Measurements from ENCODE around the gene ANG.
"Not testable (repeated sequence)": the region's sequence is repeated elsewhere in the genome, so short reads cannot be mapped to it uniquely, and the experiment has no call there.

The ANG gene

DNA sequence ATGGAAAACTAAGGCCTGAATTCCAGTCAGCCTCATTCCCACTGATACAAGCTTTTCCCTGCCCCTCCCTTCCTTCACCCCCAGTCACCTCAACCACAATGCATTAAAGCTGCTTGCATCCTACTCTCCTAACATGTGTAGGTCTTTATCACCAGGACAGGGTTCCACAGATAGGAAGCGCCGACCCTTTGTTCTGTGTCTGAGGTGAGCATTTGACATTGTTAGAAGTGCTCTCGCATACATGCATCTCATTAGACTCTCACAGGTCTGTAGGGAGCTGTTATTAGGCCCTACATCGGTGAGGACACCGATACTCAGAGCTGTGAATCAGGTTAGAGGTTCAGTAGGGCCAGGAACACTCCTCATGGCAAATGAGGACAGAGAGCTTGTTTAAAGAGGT, 43.9 kb downstream of the ANG start:
- FAIRE-seq (no peak), DNase-seq (ENCODE audit: insufficient read length, low spot score) (no peak)
- TF ChIP-seq, protein P1, sequence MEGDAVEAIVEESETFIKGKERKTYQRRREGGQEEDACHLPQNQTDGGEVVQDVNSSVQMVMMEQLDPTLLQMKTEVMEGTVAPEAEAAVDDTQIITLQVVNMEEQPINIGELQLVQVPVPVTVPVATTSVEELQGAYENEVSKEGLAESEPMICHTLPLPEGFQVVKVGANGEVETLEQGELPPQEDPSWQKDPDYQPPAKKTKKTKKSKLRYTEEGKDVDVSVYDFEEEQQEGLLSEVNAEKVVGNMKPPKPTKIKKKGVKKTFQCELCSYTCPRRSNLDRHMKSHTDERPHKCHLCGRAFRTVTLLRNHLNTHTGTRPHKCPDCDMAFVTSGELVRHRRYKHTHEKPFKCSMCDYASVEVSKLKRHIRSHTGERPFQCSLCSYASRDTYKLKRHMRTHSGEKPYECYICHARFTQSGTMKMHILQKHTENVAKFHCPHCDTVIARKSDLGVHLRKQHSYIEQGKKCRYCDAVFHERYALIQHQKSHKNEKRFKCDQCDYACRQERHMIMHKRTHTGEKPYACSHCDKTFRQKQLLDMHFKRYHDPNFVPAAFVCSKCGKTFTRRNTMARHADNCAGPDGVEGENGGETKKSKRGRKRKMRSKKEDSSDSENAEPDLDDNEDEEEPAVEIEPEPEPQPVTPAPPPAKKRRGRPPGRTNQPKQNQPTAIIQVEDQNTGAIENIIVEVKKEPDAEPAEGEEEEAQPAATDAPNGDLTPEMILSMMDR (IDR thresholded peaks at IDR 0.05; ENCODE audit: insufficient read depth, missing control alignments), result no peak

DNA sequence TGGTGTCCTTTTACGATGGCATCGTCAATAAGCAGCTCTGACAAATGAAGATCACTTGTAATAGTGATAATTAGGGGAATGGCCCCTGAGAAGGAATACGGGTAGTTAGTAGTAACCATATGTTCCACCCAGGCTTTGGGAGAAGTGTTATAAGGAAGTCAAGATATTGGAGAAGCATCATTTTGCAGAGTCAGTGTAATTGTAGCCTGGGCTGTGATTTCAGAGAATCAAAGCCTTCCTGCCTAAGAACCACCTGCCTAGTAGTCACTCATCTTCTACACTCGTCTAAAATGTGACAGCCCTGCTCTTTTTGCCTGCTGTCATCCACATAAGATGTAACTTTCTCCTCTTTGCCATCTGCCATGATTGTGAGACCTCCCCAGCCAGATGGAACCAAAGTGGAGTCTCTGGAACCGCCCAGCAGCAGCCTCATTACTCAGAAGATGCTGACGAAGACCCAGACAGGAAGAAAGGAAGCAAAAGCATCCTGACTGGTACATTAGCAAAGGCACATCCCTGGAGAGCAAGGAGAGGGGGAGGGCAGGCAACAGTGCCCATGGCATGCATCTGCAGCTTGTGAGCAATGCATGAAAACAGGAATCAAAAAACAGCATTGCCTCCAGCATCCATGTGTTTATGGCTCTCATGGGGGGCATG, 44.5 kb downstream of the ANG start:
- no peak for FAIRE-seq
- DNase-seq (ENCODE audit: insufficient read length, low spot score), result no peak
- TF ChIP-seq, protein P1 (IDR thresholded peaks at IDR 0.05; ENCODE audit: insufficient read depth, missing control alignments), result no peak

DNA sequence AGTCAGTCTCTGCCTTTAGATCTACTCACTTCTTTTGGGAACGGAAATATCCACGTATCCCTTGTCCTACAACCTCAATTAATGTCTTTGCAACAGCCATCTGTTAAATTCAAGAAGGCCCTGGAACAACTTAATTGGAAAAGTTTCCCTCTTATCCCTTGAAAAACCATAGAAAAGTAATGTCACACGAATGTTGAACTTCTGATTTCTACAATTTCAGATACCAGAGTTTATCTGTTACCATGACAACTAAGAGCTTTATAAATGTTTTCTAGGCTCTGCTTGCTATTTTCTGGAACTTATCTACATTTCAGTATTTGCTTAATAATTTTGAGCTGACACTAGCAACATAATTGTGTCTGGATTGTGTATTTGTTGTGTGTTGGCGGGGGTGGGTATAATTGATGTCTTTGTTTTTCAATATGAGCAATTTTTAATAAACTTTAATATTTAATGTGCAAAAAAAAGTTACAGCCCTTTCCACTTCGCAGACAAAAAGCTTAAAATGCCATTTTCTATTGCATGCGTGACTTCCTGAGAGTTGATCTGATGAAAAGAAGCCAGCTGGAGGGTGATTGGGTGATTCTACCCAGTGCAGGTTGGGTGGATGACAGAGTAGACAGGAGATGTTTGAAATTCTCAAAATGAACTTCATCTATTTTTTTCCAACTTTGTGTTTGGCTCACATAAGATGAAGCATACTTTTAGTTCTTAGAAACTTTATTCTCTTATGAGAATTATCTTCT, 45.3 kb downstream of the ANG start:
- DNase-seq (ENCODE audit: insufficient read length, low spot score), result no peak
- TF ChIP-seq, protein P1 (IDR thresholded peaks at IDR 0.05; ENCODE audit: insufficient read depth, missing control alignments), result no peak
- FAIRE-seq, result no peak

DNA sequence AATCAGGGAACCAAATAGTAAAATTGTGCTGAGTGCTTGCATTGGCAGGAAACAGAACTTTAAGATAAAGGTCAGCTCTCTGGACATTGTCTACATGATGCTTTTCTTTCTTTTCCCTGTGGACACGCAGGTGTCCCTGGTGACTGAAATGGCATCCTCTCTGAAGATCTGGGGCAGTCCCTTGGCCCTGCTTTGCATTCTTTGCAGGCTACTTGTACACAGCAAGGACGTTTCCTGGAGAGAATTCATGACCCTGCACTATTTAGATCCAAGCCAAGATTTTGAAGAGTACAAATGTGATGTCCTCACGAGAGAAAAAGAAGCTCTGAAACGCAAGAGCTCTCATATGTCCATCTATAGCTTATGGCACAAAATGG, 45.9 kb downstream of the ANG start:
- no peak for DNase-seq (ENCODE audit: insufficient read length, low spot score)
- TF ChIP-seq, protein P1 (IDR thresholded peaks at IDR 0.05; ENCODE audit: insufficient read depth, missing control alignments), result no peak
- no peak for FAIRE-seq

DNA sequence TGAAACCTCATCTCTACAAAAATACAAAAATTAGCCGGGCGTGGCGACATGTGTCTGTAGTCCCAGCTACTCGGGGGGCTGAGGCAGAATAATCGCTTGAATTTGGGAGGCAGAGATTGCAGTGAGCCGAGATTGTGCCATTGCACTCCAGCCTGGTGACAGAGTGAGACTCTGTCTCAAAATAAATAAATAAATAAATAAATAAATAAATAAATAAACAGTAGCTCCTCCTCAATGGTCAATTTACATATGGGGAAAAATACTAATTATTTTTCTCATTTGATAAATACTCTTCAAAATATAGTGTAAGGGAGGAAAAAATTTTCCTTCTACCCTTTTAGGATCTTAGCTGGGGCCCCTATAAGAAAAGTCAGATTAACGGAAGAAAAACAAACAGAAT, 49.7 kb downstream of the ANG start:
- not testable (repeated sequence) for FAIRE-seq; DNase-seq (ENCODE audit: insufficient read length, low spot score)

DNA sequence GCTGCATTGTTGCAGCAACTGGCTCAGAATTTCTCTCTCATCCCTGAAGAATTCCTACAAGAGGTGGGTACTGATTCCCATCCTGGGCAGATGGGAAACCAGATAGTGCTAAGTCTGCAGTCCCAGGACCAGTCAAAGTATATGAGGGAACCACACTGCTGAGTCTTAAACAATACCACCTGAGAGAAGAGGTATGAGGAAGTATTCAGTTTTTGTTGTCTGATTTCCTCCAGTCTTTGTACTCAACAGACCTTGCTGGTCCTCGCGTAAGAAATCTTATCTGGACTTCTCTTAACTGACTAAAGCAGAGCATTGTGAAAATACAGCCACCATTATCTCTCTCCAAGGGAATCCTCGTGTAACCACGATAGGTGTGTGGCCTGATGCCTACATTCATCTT, 53.6 kb downstream of the ANG start:
- no peak for FAIRE-seq

DNA sequence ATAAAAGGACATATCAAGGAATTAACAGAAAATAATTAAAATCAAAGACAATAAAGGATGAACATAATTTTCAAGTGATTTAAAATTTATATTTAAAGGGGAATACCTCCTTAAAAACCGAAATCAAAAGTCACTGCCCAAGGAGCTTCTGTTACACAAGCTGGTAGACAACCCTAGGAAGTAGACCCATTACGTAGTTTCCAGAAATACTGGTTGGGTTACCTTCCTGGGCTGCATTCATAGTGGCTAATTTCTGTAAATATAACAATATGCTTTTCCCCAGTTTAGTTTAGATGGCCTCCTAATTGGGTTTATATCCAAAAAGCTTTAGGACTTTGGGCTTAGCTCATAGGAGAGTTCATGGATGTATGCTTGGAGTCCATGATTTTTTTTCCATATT, 55.0 kb downstream of the ANG start:
- FAIRE-seq (no peak), DNase-seq (ENCODE audit: insufficient read length, low spot score) (no peak)
- TF ChIP-seq, protein P1 (IDR thresholded peaks at IDR 0.05; ENCODE audit: insufficient read depth, missing control alignments), result no peak

More for the DNA sequence above, 53.6 kb downstream of the ANG start:
- DNase-seq (ENCODE audit: insufficient read length, low spot score), result no peak
- TF ChIP-seq, protein P1 (IDR thresholded peaks at IDR 0.05; ENCODE audit: insufficient read depth, missing control alignments), result no peak

Measured in D721Med (cell line).